GM13976 (cell line): ENCODE results near the gene ZNF462.
A peak's percentile ranks its signal among the peaks of the same experiment; 100 is the strongest.

Experiments used
- DNase-seq: peaks from one replicate; pipeline ENCODE4 v3.0.0; 2012; ENCODE audit warnings: low spot score
- in situ Hi-C: fragments of 300-500 bp; cut with MboI; formaldehyde crosslinking; loops from one replicate; pipeline ENCODE4 v1.12.0; 2022; ENCODE audit warnings: low sequenced_read_pairs, mixed read lengths, inconsistent platforms; ENCODE audit not compliant: unreplicated experiment
- TF ChIP-seq, protein P1 (sequence below): IDR thresholded peaks from 2 replicates; pipeline ENCODE4 v1.5.1; 2012; ENCODE audit warnings: borderline replicate concordance, mild to moderate bottlenecking; ENCODE audit not compliant: insufficient read depth; ENCODE audit errors: extremely low read depth, missing control alignments, control extremely low read depth

The ZNF462 gene

GRCh38 chr9:107034831-107035230, 171.9 kb downstream of the ZNF462 start:
- TF ChIP-seq, protein P1, sequence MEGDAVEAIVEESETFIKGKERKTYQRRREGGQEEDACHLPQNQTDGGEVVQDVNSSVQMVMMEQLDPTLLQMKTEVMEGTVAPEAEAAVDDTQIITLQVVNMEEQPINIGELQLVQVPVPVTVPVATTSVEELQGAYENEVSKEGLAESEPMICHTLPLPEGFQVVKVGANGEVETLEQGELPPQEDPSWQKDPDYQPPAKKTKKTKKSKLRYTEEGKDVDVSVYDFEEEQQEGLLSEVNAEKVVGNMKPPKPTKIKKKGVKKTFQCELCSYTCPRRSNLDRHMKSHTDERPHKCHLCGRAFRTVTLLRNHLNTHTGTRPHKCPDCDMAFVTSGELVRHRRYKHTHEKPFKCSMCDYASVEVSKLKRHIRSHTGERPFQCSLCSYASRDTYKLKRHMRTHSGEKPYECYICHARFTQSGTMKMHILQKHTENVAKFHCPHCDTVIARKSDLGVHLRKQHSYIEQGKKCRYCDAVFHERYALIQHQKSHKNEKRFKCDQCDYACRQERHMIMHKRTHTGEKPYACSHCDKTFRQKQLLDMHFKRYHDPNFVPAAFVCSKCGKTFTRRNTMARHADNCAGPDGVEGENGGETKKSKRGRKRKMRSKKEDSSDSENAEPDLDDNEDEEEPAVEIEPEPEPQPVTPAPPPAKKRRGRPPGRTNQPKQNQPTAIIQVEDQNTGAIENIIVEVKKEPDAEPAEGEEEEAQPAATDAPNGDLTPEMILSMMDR: no peak
- in situ Hi-C loops: no loop called here
- no peak for DNase-seq

DNA sequence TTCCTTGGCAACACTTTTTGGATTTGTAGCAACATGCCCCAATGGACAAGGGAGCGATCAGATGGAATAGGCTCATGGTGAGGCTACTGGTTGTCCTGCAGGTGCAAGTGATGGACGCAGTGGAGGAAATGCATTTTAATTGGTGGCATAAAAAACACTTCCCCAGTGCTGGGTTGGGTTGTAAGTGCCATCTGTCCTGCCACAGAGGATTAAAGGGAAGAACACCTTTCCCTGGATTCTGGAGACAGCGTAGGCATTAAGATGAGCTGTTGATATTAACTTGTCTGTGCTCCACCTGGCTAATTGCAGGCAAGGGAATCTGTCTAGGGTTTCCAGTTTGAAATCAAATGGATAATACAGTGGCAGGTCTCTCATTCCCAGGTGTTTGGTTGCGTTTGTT, 173.4 kb downstream of the ZNF462 start:
- TF ChIP-seq, protein P1: no peak
- in situ Hi-C loops: no loop called here

DNA sequence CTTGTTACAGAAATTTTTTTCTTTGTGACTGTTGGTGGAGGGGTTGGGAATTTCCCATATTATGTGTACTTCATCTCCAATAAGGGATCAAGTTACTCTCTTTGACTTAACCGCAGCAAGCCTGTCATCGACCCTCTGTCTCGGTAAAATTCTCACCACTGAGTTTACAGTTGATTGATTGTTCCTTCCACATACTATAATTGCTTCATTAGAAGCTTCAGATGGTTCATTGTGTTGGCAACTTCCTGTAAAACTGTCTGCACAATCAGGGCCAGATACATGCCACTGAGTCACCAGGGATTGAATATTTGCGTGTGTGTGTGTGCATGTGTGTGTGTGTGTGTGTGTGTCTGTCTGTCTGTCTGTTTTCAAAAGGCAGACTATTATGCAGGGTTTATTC, 176.6 kb downstream of the ZNF462 start:
- in situ Hi-C loops: no loop called here
- TF ChIP-seq, protein P1: no peak
- DNase-seq: no peak

More for the DNA sequence above, 173.4 kb downstream of the ZNF462 start:
- no peak for DNase-seq

GRCh38 chr9:107042606-107043005, 179.6 kb downstream of the ZNF462 start:
- DNase-seq: no peak
- in situ Hi-C loops: no loop called here
- TF ChIP-seq, protein P1: no peak

DNA sequence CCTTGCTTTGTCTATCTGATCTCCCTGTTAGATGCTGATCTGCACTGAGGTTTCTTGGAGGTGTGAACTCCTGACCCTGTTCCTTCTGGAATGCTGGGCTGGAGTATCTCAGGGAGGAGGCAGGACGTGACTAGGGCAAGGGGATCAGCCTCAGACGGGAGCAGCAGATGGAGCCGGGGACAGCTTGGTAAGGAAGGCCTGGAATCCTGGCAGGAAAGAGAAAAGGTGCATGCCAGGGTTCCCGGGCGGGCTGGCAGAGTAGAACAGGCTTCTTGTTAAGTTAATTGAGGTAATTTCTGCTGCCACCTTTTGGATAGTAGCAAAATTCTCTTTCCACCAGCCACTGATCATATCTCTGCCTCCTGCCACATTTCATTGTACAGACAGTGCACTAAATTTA, 180.9 kb downstream of the ZNF462 start:
- in situ Hi-C loops: no loop called here
- TF ChIP-seq, protein P1: no peak
- no peak for DNase-seq

DNA sequence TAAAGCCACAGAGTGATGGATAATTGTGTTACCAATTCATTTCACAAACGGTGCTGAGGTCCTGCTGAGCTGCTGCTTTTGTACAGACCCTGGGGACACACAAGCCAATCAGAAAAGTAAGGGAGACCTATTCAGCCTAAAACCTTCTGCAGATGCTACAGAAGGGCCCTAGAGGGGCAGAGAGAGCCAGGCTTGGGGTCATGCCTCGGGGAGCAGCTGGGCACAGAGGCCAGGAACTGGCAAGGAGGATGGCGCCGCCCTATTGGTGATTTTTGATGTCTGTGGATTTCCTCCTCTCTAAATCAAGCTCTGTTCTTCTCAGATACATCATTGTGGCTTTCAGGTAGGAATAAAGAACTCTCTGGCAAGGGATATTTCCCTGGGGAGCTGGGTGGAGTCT, 181.9 kb downstream of the ZNF462 start:
- in situ Hi-C loops: no loop called here
- DNase-seq: no peak
- TF ChIP-seq, protein P1: peak; percentile 8

- in situ Hi-C loops: no loop called here
- DNase-seq: no peak
- TF ChIP-seq, protein P1: no peak
Measured at GRCh38 chr9:107046692-107047091, 183.7 kb downstream of the ZNF462 start.
